ENCODE data around the gene CBX4. TPM values are rescaled to one million over a fixed set of nuclear protein-coding genes. Genes with fewer than 3 reads are reported as not detected.

Gene CBX4
- total and polyA plus RNA-seq, 2 donors from 2014 or later: 7.1 to 26.8 TPM

DNA sequence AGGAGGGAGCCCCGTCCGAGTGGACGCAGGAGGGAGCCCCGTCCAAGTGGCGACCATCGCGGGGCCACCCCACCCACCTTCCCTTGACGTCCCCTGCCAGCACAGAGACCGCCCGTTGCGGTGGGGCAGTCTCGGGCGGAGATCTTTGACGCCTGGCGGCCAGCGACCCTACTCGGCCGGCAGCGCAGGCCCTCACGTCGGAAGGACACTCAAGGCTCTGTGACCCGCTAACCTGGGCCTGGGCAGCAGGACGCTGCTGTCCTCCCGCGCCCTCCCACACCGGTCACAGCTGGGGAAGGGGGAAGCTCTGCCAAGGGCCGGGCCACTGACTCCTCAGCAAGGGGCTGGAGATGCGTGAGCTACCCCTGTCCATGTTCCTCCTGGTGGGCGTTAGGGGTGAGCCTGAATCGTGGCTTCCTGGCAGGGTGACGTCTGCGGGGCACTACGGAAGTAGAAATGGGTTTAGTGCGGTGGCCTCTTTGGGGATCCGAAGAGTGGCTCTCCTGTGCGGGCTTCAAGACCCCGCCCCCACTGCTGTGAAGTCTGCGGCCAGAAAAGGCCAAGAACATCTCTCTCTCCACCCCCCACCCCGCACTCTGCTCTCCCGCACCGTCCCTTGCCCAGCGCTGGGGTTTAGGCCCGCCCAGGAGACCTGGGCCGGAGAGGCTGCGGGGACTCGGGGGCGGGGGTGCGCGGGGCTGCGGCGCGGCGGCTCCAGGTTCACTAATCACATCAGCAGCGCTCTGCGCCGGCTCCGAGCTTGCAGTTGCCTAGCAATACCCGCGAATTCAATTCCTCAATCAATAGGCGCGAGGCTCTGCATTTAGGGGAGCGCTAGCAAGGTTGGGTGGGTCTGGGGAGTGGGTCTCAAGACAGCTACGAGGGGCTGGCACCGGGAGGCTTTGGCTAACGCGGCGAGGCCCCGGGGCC is 48.2 kb downstream of the CBX4 start:
- FAIRE-seq (no peak), DNase-seq (peak in 4 of 5 donors; percentile 38 to 73 (median 40))
- no peak overlapping the region for H3K9ac ChIP-seq (ENCODE audit: low read length in 3 of 3)
- H3K4me1 ChIP-seq (ENCODE audit: control insufficient read depth in 2 of 3, insufficient read depth in 2 of 3, low read depth in 1 of 3, low read length in 3 of 3): peaks cover 0 to 2% (median 2%) of the 10 kb centered on the region in 3 donors
- peaks cover 31% of the 10 kb centered on the region for H3K27me3 ChIP-seq (ENCODE audit: control insufficient read depth, insufficient read depth, low read length)
- peaks cover 0 to 2% (median 0%) of the 10 kb centered on the region in 3 donors for H3K36me3 ChIP-seq (ENCODE audit: control insufficient read depth in 2 of 3, insufficient read depth in 3 of 3, low read length in 3 of 3)
- TF ChIP-seq, protein P1, sequence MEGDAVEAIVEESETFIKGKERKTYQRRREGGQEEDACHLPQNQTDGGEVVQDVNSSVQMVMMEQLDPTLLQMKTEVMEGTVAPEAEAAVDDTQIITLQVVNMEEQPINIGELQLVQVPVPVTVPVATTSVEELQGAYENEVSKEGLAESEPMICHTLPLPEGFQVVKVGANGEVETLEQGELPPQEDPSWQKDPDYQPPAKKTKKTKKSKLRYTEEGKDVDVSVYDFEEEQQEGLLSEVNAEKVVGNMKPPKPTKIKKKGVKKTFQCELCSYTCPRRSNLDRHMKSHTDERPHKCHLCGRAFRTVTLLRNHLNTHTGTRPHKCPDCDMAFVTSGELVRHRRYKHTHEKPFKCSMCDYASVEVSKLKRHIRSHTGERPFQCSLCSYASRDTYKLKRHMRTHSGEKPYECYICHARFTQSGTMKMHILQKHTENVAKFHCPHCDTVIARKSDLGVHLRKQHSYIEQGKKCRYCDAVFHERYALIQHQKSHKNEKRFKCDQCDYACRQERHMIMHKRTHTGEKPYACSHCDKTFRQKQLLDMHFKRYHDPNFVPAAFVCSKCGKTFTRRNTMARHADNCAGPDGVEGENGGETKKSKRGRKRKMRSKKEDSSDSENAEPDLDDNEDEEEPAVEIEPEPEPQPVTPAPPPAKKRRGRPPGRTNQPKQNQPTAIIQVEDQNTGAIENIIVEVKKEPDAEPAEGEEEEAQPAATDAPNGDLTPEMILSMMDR (IDR thresholded peaks at IDR 0.05; ENCODE audit: borderline replicate concordance, extremely low read depth, insufficient read depth): no peak
- H3K27ac ChIP-seq (ENCODE audit: low read depth in 2 of 2, low read length in 2 of 2): no peak overlapping the region
- H3K4me3 ChIP-seq (ENCODE audit: low read length in 3 of 3): no peak overlapping the region
- intact Hi-C loops (cut with DNase I): no loop called here
- no peaks in the 10 kb centered on the region for H3K9me3 ChIP-seq (ENCODE audit: control insufficient read depth in 2 of 3, insufficient read depth in 1 of 3, low read length in 3 of 3)

GRCh38 chr17:79789943-79790804 is 49.1 kb downstream of the CBX4 start:
- no peaks in the 10 kb centered on the region for H3K9me3 ChIP-seq (ENCODE audit: control insufficient read depth in 2 of 3, insufficient read depth in 1 of 3, low read length in 3 of 3)
- DNase-seq (peak in 4 of 5 donors; percentile 55 to 77 (median 69)), FAIRE-seq (no peak)
- peaks cover 0 to 2% (median 0%) of the 10 kb centered on the region in 3 donors for H3K4me1 ChIP-seq (ENCODE audit: control insufficient read depth in 2 of 3, insufficient read depth in 2 of 3, low read depth in 1 of 3, low read length in 3 of 3)
- H3K9ac ChIP-seq (ENCODE audit: low read length in 3 of 3): no peak overlapping the region
- no peak overlapping the region for H3K27ac ChIP-seq (ENCODE audit: low read depth in 2 of 2, low read length in 2 of 2)
- peaks cover 0 to 2% (median 0%) of the 10 kb centered on the region in 3 donors for H3K36me3 ChIP-seq (ENCODE audit: control insufficient read depth in 2 of 3, insufficient read depth in 3 of 3, low read length in 3 of 3)
- H3K27me3 ChIP-seq (ENCODE audit: control insufficient read depth, insufficient read depth, low read length): peaks cover 31% of the 10 kb centered on the region
- intact Hi-C loops (cut with DNase I): no loop called here
- TF ChIP-seq, protein P1 (IDR thresholded peaks at IDR 0.05; ENCODE audit: borderline replicate concordance, extremely low read depth, insufficient read depth): peak; percentile 69
- no peak overlapping the region for H3K4me3 ChIP-seq (ENCODE audit: low read length in 3 of 3)

- Histone ChIP-seq H3K36me3 (ENCODE audit: control insufficient read depth in 2 of 3, insufficient read depth in 3 of 3, low read length in 3 of 3) (no peaks in the 10 kb centered on the region), H3K9ac (ENCODE audit: low read length in 3 of 3) (no peak overlapping the region), H3K27me3 (ENCODE audit: control insufficient read depth, insufficient read depth, low read length) (peaks cover 31% of the 10 kb centered on the region), H3K27ac (ENCODE audit: low read depth in 2 of 2, low read length in 2 of 2) (no peak overlapping the region), H3K4me3 (ENCODE audit: low read length in 3 of 3) (no peak overlapping the region), H3K4me1 (ENCODE audit: control insufficient read depth in 2 of 3, insufficient read depth in 2 of 3, low read depth in 1 of 3, low read length in 3 of 3) (peaks cover 0 to 2% (median 0%) of the 10 kb centered on the region in 3 donors), H3K9me3 (ENCODE audit: control insufficient read depth in 2 of 3, insufficient read depth in 1 of 3, low read length in 3 of 3) (no peaks in the 10 kb centered on the region)
- DNase-seq (peak; percentile 74 to 81 (median 80)), FAIRE-seq (no peak)
- intact Hi-C loops (cut with DNase I): no loop called here
- TF ChIP-seq, protein P1 (IDR thresholded peaks at IDR 0.05; ENCODE audit: borderline replicate concordance, extremely low read depth, insufficient read depth): no peak
Measured at GRCh38 chr17:79788989-79789942, 50.0 kb downstream of the CBX4 start.
